Mesothelial cell of epicardium (in vitro differentiated cells): Measurements from ENCODE around the gene ZNF384. TPM values are rescaled to one million over a fixed set of nuclear protein-coding genes. Genes with fewer than 3 reads are reported as not detected.

Experiments used
- DNase-seq, 2 experiments: peaks; one replicate each; pipeline ENCODE4 v3.0.0; 2021; ENCODE audit warnings: low spot score in 2 of 2; ENCODE audit not compliant: unreplicated experiment in 2 of 2
- H3K27ac Mint-ChIP-seq: 2 replicates; pipeline ENCODE4 v1.8.0; 2021; ENCODE audit warnings: mixed read lengths
- H3K27me3 Mint-ChIP-seq: 2 replicates; pipeline ENCODE4 v1.8.0; 2021; ENCODE audit warnings: low read depth, mixed read lengths
- H3K36me3 Mint-ChIP-seq: 2 replicates; pipeline ENCODE4 v1.8.0; 2021; ENCODE audit warnings: mixed read lengths
- H3K4me1 Mint-ChIP-seq: 2 replicates; pipeline ENCODE4 v1.8.0; 2021; ENCODE audit warnings: mixed read lengths
- H3K4me3 Mint-ChIP-seq: 2 replicates; pipeline ENCODE4 v1.8.0; 2021; ENCODE audit warnings: mild to moderate bottlenecking, moderate library complexity, mixed read lengths
- H3K9me3 Mint-ChIP-seq: 2 replicates; pipeline ENCODE4 v1.8.0; 2021; ENCODE audit warnings: mixed read lengths
- CTCF ChIP-seq: fragments of 200-600 bp; sonication (generic); IDR thresholded peaks from one replicate; pipeline ENCODE4 v1.5.0; 2021; ENCODE audit warnings: antibody characterized with exemption; ENCODE audit not compliant: unreplicated experiment
- total RNA-seq: library from RNA; stranded (reverse); gene quantifications from 3 replicates; pipeline ENCODE4 v1.2.1, GENCODE V29; 2021

ZNF384 gene
- total RNA-seq, 1 donor from 2014 or later, result 101 TPM

GRCh38 chr12:6620885-6621274, 68.3 kb downstream of the ZNF384 start:
- no peak overlapping the region for H3K4me3 Mint-ChIP-seq
- H3K36me3 Mint-ChIP-seq, result no peaks in the 10 kb centered on the region
- no peak for TF ChIP-seq CTCF
- no peak for DNase-seq
- no peak overlapping the region for H3K27ac Mint-ChIP-seq
- H3K4me1 Mint-ChIP-seq, result peaks cover 8% of the 10 kb centered on the region
- peaks cover 17% of the 10 kb centered on the region for H3K27me3 Mint-ChIP-seq
- no peaks in the 10 kb centered on the region for H3K9me3 Mint-ChIP-seq

GRCh38 chr12:6620137-6620884, 68.9 kb downstream of the ZNF384 start:
- H3K4me3 Mint-ChIP-seq, result no peak overlapping the region
- DNase-seq, result peak in 1 of 2 experiments; percentile 57
- no peak overlapping the region for H3K27ac Mint-ChIP-seq
- peaks cover 17% of the 10 kb centered on the region for H3K27me3 Mint-ChIP-seq
- peaks cover 8% of the 10 kb centered on the region for H3K4me1 Mint-ChIP-seq
- peak; percentile 76 for TF ChIP-seq CTCF
- no peaks in the 10 kb centered on the region for H3K36me3 Mint-ChIP-seq
- H3K9me3 Mint-ChIP-seq, result no peaks in the 10 kb centered on the region

GRCh38 chr12:6618483-6619225, 70.5 kb downstream of the ZNF384 start:
- Mint-ChIP-seq H3K4me1 (peaks cover 16% of the 10 kb centered on the region), H3K9me3 (no peaks in the 10 kb centered on the region), H3K36me3 (no peaks in the 10 kb centered on the region), H3K4me3 (no peak overlapping the region), H3K27me3 (peaks cover 17% of the 10 kb centered on the region), H3K27ac (peak overlapping the region; percentile 77)
- DNase-seq, result no peak
- no peak for TF ChIP-seq CTCF

Other genes with a start within 250 kb of the ZNF384 start
- not detected in 3 replicates for gene CD27, start 244.4 kb downstream of the ZNF384 start, total RNA-seq
- 2.2 to 2.6 TPM (median 2.5 TPM) in 3 replicates for gene TAPBPL, start 237.3 kb downstream of the ZNF384 start, total RNA-seq
- gene VAMP1, start 218.7 kb downstream of the ZNF384 start, total RNA-seq, result 5.2 to 6.9 TPM (median 6.4 TPM) in 3 replicates
- gene MRPL51, start 196.1 kb downstream of the ZNF384 start, total RNA-seq, result 137 to 148 TPM (median 145 TPM) in 3 replicates
- gene NCAPD2, start 195.3 kb downstream of the ZNF384 start, total RNA-seq, result 56.3 to 62.6 TPM (median 57.1 TPM) in 3 replicates
- gene GAPDH, start 154.9 kb downstream of the ZNF384 start, total RNA-seq, result 2,078 to 2,104 TPM (median 2,089 TPM) in 3 replicates
- 14.8 to 16.1 TPM (median 14.8 TPM) in 3 replicates for gene IFFO1, start 133.3 kb downstream of the ZNF384 start, total RNA-seq
- 51.8 to 58.6 TPM (median 56.6 TPM) in 3 replicates for gene NOP2, start 121.1 kb downstream of the ZNF384 start, total RNA-seq
- gene CHD4, start 82.0 kb downstream of the ZNF384 start, total RNA-seq, result 332 to 358 TPM (median 332 TPM) in 3 replicates
- gene LPAR5, start 53.4 kb downstream of the ZNF384 start, total RNA-seq, result 1.3 to 1.7 TPM (median 1.3 TPM) in 3 replicates
- 2.7 to 3.7 TPM (median 3.5 TPM) in 3 replicates for gene ACRBP, start 41.9 kb downstream of the ZNF384 start, total RNA-seq
- 63.5 to 69.0 TPM (median 64.2 TPM) in 3 replicates for gene ING4, start 26.3 kb downstream of the ZNF384 start, total RNA-seq
- gene PIANP, start 11.4 kb upstream of the ZNF384 start, total RNA-seq, result 3.7 to 6.0 TPM (median 3.9 TPM) in 3 replicates
- gene COPS7A, start 34.7 kb upstream of the ZNF384 start, total RNA-seq, result 34.1 to 37.6 TPM (median 34.8 TPM) in 3 replicates
- 195 to 203 TPM (median 202 TPM) in 3 replicates for gene MLF2, start 63.8 kb upstream of the ZNF384 start, total RNA-seq
- gene PTMS, start 77.0 kb upstream of the ZNF384 start, total RNA-seq, result 320 to 338 TPM (median 323 TPM) in 3 replicates
- 2.7 to 3.8 TPM (median 3.5 TPM) in 3 replicates for gene LAG3, start 83.1 kb upstream of the ZNF384 start, total RNA-seq
- gene CD4, start 100.2 kb upstream of the ZNF384 start, total RNA-seq, result 2.9 to 3.9 TPM (median 3.8 TPM) in 3 replicates
- gene GPR162, start 132.4 kb upstream of the ZNF384 start, total RNA-seq, result 10.8 to 11.5 TPM (median 11.0 TPM) in 3 replicates
- gene P3H3, start 139.0 kb upstream of the ZNF384 start, total RNA-seq, result 80.7 to 86.2 TPM (median 83.8 TPM) in 3 replicates
- gene GNB3, start 151.6 kb upstream of the ZNF384 start, total RNA-seq, result 22.9 to 24.3 TPM (median 23.0 TPM) in 3 replicates
- gene CDCA3, start 161.9 kb upstream of the ZNF384 start, total RNA-seq, result 11.9 to 18.6 TPM (median 14.3 TPM) in 3 replicates
- gene USP5, start 162.8 kb upstream of the ZNF384 start, total RNA-seq, result 119 to 126 TPM (median 122 TPM) in 3 replicates
- 473 to 488 TPM (median 484 TPM) in 3 replicates for gene TPI1, start 178.2 kb upstream of the ZNF384 start, total RNA-seq
- gene SPSB2, start 183.9 kb upstream of the ZNF384 start, total RNA-seq, result 2.4 to 4.1 TPM (median 2.9 TPM) in 3 replicates
- gene LRRC23, start 215.4 kb upstream of the ZNF384 start, total RNA-seq, result 11.6 to 14.4 TPM (median 13.4 TPM) in 3 replicates
- gene ENO2, start 225.2 kb upstream of the ZNF384 start, total RNA-seq, result 30.2 to 30.7 TPM (median 30.2 TPM) in 3 replicates
- 193 to 205 TPM (median 195 TPM) in 3 replicates for gene ATN1, start 238.6 kb upstream of the ZNF384 start, total RNA-seq